Cardiac fibroblast (primary cell): ENCODE results near the gene ROPN1L.

Experiments
- DNase-seq, 2 donors: peaks; one replicate each; pipeline versions ENCODE4 v3.0.0 to v3.0.0-alpha.2; 2010; ENCODE audit warnings: low read depth in 2 of 2
- H3K4me3 ChIP-seq, 2 donors: replicated peaks in 1 of 2; 1 replicate in 1 of 2; 2 replicates in 1 of 2; pipeline ENCODE4 v1.5.1; 2011; ENCODE audit warnings: low read depth in 2 of 2, low read length in 2 of 2, mild to moderate bottlenecking in 2 of 2, moderate library complexity in 1 of 2
- CTCF ChIP-seq: IDR thresholded peaks from one replicate; pipeline ENCODE4 v1.5.1; 2011; ENCODE audit warnings: low read depth, mild to moderate bottlenecking, low read length, inconsistent platforms

Gene ROPN1L

GRCh38 chr5:10481241-10481935, 39.7 kb downstream of the ROPN1L start:
- no peak for DNase-seq
- no peak for TF ChIP-seq CTCF
- no peak overlapping the region for H3K4me3 ChIP-seq

GRCh38 chr5:10482791-10483530, 41.3 kb downstream of the ROPN1L start:
- TF ChIP-seq CTCF: no peak
- no peak for DNase-seq
- H3K4me3 ChIP-seq: no peak overlapping the region

- no peak for TF ChIP-seq CTCF
- DNase-seq: no peak
- H3K4me3 ChIP-seq: no peak overlapping the region
Measured at GRCh38 chr5:10484774-10485141, 43.1 kb downstream of the ROPN1L start.

- no peak overlapping the region for H3K4me3 ChIP-seq
- TF ChIP-seq CTCF: no peak
- DNase-seq: peak; percentile 77 to 98
Measured at GRCh38 chr5:10485142-10485795, 43.6 kb downstream of the ROPN1L start.

- no peak for TF ChIP-seq CTCF
- DNase-seq: no peak
- H3K4me3 ChIP-seq: no peak overlapping the region
Measured at GRCh38 chr5:10485897-10486296, 44.2 kb downstream of the ROPN1L start.

GRCh38 chr5:10486511-10487344, 45.0 kb downstream of the ROPN1L start:
- H3K4me3 ChIP-seq: no peak overlapping the region
- DNase-seq: no peak
- no peak for TF ChIP-seq CTCF
